Subcutaneous adipose tissue (tissue), 4 donors: ENCODE measurements around the gene ANKLE2. TPM values are rescaled to one million over a fixed set of nuclear protein-coding genes. Genes with fewer than 3 reads are reported as not detected.

Experiments
- CTCF ChIP-seq: fragments of 450-650 bp; IDR thresholded peaks from one replicate; pipeline ENCODE4 v1.5.1; 2016; ENCODE audit warnings: low read depth, mild to moderate bottlenecking, control low read depth, antibody characterized with exemption, moderate library complexity
- total RNA-seq, 4 donors: library from RNA; depleted of rRNA; stranded (reverse); fragments of >200 nt; gene quantifications; one replicate each; pipeline ENCODE4 v1.1.0, GENCODE V29; 2016

Gene ANKLE2
- total RNA-seq, 4 donors from 2014 or later: 66.0 to 77.2 (median 75.4) TPM

DNA sequence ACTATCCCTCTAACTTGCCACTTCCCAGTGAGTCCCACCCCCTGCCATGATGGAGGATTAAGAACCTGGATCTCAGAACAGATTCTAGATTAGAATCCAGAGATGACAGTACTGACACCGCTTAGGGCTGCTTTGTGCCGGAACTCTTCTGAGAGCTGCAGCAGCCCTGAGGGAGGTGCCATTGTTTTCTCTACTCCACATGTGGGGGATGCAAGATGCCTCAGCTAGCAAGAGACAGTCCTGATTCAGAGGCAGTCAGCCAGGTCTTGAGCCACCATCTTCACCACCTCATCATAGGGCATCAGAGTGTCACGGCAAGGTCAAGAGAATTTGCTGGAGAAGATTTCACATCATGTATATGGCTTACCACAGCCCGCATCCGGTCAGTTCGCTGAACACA lies 54.4 kb downstream of the ANKLE2 start:
- no peak for TF ChIP-seq CTCF

DNA sequence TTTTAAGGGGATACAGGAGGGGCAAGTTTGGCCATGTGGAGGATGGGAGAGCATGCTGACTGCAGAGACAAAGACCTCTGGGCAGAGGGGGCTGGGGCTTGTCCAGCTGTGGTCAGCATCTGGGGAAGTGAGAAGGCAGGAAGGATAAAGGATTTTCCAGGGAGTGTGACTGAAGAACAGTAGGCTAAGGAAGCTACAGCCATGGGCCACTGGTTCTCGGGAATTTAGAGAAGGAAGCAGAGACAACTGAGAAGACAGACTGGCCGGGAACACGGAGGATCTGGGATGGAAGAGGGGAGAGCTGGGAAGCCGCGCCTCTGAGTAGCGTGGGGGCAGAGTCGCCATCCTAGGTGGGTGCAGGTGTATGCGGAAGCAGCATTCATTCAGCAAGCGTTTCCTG lies 58.0 kb downstream of the ANKLE2 start:
- TF ChIP-seq CTCF: no peak

- no peak for TF ChIP-seq CTCF
Observed at GRCh38 chr12:132702640-132703039, 59.0 kb downstream of the ANKLE2 start.

GRCh38 chr12:132700212-132700822 lies 61.3 kb downstream of the ANKLE2 start:
- no peak for TF ChIP-seq CTCF

GRCh38 chr12:132698341-132698740 lies 63.3 kb downstream of the ANKLE2 start:
- TF ChIP-seq CTCF: no peak

DNA sequence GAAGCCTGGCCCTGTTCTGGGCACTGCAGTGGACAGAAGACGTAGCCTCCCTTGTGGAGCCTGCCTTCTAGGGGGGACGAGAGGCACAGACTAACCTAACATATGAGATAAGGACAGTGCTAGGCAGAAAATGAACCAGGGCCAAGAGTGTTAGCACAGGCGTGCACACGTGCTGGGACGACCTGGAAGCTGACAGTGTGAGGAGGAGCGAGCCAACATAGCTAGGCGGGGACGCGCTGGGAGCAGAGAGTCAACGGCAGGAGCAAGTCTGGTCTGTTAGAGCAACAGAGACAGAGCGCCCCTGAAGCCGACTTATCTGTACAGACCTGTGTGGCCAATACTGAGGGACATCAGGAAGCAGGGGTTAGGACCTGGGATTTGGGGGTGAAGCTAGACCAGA lies 66.2 kb downstream of the ANKLE2 start:
- no peak for TF ChIP-seq CTCF

GRCh38 chr12:132690112-132690511 lies 71.5 kb downstream of the ANKLE2 start:
- no peak for TF ChIP-seq CTCF
